Cardiac muscle cell (in vitro differentiated cells and primary cell): ENCODE data around the gene SMG1. TPM values are rescaled to one million over a fixed set of nuclear protein-coding genes. Genes with fewer than 3 reads are reported as not detected.
"Not testable (repeated sequence)": the region's sequence is repeated elsewhere in the genome, so short reads cannot be mapped to it uniquely, and the experiment has no call there.

Experiments used
- DNase-seq, 2 donors: peaks; one replicate each; pipeline versions ENCODE4 v3.0.0 to v3.0.0-alpha.2; 2010 to 2017; ENCODE audit warnings: low read depth in 1 of 2, low spot score in 1 of 2
- H3K27ac ChIP-seq: fragments of 200-600 bp; sonication (generic); 2 replicates; pipeline ENCODE4 v1.5.1; 2016
- H3K27me3 ChIP-seq: fragments of 200-600 bp; sonication (generic); 2 replicates; pipeline ENCODE4 v1.6.0; 2016; ENCODE audit warnings: control low read depth
- H3K36me3 ChIP-seq: fragments of 200-600 bp; sonication (generic); 2 replicates; pipeline ENCODE4 v1.5.1; 2016; ENCODE audit warnings: control low read depth
- H3K4me1 ChIP-seq: fragments of 200-600 bp; sonication (generic); 2 replicates; pipeline ENCODE4 v1.8.1; 2017; ENCODE audit warnings: low read depth, mild to moderate bottlenecking, mixed run types
- H3K4me3 ChIP-seq: fragments of 200-600 bp; sonication (generic); 2 replicates; pipeline ENCODE4 v1.5.1; 2016; ENCODE audit warnings: mild to moderate bottlenecking
- H3K9me3 ChIP-seq: fragments of 200-600 bp; sonication (generic); 2 replicates; pipeline ENCODE4 v1.5.1; 2017; ENCODE audit warnings: low read depth, mild to moderate bottlenecking, control low read depth
- polyA plus RNA-seq: library from polyadenylated mRNA; unstranded; fragments of >200 nt; fragmentation: Nextera tagmentation; extraction: Ambion mirVana; gene quantifications from 2 replicates; pipeline ENCODE4 v1.2.1, GENCODE V29; 2016
- total RNA-seq: library from RNA; depleted of rRNA; stranded (reverse); fragments of >200 nt; gene quantifications from 2 replicates; pipeline ENCODE4 v1.2.3, GENCODE V29; 2016
- TF ChIP-seq, protein P1 (sequence below): IDR thresholded peaks from 2 replicates; pipeline ENCODE4 v1.5.1; 2012; ENCODE audit warnings: low read depth, mild to moderate bottlenecking, low read length

Gene SMG1
- 24.8 and 30.1 TPM in 2 replicates for total RNA-seq
- 8.2 and 17.2 TPM in 2 replicates for polyA plus RNA-seq

DNA sequence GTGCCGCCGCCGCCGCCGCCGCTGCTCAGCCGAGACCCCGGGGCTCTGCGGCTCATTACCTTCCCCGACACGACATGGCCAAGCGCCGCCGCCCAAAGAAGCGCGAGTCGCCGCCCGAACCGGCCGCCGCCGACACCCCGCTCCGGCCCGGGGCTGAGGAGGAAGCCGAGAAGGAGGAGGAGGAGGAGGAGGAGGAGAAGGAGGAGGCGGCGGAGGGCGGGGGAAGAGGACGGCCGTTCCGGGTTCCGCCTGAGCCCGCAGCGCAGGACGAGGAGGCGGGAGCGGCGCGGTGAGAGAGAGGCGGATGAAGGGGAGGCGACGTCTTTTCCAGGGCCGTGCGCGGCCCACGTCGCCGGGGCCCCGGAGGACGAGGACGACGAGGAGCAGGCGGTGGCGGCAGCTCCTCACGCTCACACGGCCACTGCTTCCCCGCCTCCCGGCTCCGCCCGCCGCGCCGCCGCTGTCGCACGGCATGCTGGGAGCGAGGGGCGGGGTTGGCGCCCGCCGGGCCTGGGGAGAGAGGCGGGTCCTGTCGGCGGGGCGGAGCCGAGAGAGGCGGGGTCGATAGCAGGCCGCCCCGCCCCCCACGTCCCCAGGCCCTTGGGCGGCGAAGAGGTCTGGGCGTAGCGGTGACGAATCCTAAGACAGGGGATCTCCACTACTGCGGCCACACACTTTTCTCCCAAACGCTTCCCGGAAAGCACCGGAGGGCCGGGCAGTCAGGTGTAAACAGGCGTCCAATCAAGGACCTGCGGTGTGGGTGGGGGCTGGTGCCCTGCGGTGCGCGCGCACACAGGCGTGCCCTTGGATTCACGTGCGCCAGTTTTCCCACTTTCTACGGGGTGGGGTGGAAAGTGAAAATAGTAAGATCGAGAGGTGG lies at the start of gene SMG1:
SMG1 (minus strand) TSS at position 423 of the 880 bp plus-strand sequence; CDS start at position 56, 367 bp downstream.
- not testable (repeated sequence) for H3K9me3 ChIP-seq, H3K27me3 ChIP-seq, H3K36me3 ChIP-seq, H3K4me1 ChIP-seq
- DNase-seq: peak; percentile 93 to 98
- Histone ChIP-seq H3K4me3 (peak within 1 kb of the TSS; percentile 99), H3K27ac (peak within 1 kb of the TSS; percentile 95)

DNA sequence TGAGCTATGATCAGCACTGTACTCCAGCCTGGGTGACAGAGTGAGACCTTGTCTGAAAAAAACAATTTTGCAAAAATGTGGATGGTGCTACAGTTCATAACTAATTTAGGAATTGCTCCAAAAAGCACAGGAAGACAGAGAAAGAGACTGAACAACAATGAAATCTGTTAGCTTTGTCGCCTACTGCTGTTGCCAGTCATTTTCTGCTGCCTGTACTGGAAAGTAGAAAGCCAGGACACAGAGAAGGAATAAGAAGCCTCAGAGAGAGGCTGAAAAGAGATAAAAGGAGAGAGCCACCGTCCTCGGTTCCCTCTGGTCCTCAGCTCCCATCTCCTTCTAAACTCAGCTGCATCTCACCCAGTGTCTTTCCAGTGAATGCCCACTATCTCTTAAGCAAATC lies 48.9 kb upstream of the SMG1 start:
- no peak overlapping the region for H3K27ac ChIP-seq
- DNase-seq: no peak
- no peaks in the 10 kb centered on the region for H3K4me1 ChIP-seq
- TF ChIP-seq, protein P1, sequence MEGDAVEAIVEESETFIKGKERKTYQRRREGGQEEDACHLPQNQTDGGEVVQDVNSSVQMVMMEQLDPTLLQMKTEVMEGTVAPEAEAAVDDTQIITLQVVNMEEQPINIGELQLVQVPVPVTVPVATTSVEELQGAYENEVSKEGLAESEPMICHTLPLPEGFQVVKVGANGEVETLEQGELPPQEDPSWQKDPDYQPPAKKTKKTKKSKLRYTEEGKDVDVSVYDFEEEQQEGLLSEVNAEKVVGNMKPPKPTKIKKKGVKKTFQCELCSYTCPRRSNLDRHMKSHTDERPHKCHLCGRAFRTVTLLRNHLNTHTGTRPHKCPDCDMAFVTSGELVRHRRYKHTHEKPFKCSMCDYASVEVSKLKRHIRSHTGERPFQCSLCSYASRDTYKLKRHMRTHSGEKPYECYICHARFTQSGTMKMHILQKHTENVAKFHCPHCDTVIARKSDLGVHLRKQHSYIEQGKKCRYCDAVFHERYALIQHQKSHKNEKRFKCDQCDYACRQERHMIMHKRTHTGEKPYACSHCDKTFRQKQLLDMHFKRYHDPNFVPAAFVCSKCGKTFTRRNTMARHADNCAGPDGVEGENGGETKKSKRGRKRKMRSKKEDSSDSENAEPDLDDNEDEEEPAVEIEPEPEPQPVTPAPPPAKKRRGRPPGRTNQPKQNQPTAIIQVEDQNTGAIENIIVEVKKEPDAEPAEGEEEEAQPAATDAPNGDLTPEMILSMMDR: no peak
- H3K27me3 ChIP-seq: no peaks in the 10 kb centered on the region
- no peaks in the 10 kb centered on the region for H3K36me3 ChIP-seq
- H3K4me3 ChIP-seq: no peak overlapping the region
- H3K9me3 ChIP-seq: no peaks in the 10 kb centered on the region

DNA sequence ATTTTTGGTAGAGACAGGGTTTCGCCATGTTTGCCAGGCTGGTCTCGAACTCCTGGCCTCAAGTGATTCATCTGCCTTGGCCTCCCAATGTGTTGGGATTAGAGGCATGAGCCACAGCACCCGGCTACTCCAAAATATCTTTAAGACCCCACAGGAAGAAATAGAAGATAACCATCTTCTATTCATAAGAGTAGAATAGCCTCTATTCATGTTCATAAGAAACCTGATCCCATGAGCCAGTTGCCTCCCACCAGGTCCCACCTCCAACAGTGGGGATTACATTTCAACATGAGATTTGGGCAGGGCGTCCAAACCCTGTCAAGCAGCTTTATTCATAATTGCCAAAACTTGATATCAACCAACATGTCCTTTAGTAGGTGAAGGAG lies 43.6 kb upstream of the SMG1 start:
- DNase-seq: no peak
- H3K36me3 ChIP-seq: no peaks in the 10 kb centered on the region
- TF ChIP-seq, protein P1: no peak

DNA sequence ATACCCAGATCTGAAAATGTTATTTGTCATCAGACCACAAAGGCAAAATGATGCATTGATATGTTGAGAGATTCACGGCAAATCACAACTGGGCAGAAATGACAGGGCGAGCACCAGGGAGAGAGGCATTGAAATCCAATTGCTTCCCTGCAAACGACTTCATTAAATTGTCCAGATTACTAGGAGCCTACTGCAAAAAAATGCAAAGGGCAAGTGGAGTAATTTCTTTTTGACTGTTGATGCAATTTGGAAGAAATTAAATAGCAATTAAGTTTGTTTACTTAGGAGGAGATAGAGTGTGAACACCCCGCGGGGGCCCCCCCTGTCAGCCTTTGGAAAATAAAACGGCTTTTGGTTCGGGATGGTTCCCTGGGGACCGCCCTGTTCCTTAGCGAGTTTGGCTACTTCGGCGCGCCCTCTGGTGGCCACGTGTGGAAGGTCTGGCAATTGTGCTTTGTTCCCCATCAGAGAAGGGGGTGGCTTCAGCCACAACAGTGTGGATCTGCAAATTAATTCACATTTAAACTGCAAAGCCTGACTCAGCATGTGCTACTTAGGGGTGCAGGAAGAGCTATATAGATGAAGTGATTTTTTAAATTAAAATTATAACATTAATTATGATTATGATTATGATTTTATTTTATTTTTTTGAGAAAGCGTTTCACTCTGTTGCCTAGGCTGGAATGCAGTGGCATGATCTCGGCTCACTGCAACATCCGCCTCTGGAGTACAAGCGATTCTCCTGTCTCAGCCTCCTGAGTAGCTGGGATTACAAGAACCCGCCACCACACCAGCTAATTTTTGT lies 43.0 kb upstream of the SMG1 start:
- H3K4me1 ChIP-seq: no peaks in the 10 kb centered on the region
- H3K36me3 ChIP-seq: no peaks in the 10 kb centered on the region
- DNase-seq: peak; percentile 83 to 84
- peak overlapping the region; percentile 11 for H3K4me3 ChIP-seq
- H3K9me3 ChIP-seq: no peaks in the 10 kb centered on the region
- TF ChIP-seq, protein P1: peak; percentile 95
- no peak overlapping the region for H3K27ac ChIP-seq
- H3K27me3 ChIP-seq: no peaks in the 10 kb centered on the region

More for the DNA sequence above, 43.6 kb upstream of the SMG1 start:
- Histone ChIP-seq H3K27ac (no peak overlapping the region), H3K27me3 (no peaks in the 10 kb centered on the region), H3K4me1 (no peaks in the 10 kb centered on the region), H3K9me3 (no peaks in the 10 kb centered on the region), H3K4me3 (no peak overlapping the region)

DNA sequence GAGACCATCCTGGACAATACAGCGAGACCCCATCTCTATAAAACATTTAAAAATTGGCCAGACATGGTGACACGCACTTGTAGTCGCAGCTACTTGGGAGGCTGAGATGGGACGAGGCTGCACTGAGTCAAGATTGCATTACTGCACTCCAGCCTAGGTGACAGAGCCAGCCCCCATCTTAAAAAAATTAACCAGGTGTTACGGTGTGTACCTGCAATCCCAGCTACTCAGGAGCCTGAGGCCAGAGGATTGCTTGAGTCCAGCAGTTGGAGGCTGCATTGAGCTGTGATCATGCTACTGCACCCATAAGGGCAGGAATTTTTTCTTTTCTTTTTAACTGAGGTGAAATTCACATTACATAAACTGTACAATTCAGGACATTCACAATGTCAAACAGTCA lies 40.6 kb upstream of the SMG1 start:
- Histone ChIP-seq H3K27me3 (no peaks in the 10 kb centered on the region), H3K27ac (no peak overlapping the region), H3K9me3 (no peaks in the 10 kb centered on the region), H3K36me3 (no peaks in the 10 kb centered on the region), H3K4me1 (no peaks in the 10 kb centered on the region), H3K4me3 (no peak overlapping the region)
- DNase-seq: no peak
- TF ChIP-seq, protein P1: no peak
